HepG2 (cell line): Measurements from ENCODE around the gene CLDN4. TPM values are rescaled to one million over a fixed set of nuclear protein-coding genes. Genes with fewer than 3 reads are reported as not detected.

Experiments used
- ATAC-seq: fragments of 200-7000 bp; cut with Tn5 transposase; 3 replicates; pipeline ENCODE4 v1.9.1; 2020; ENCODE audit warnings: mild to moderate bottlenecking, moderate library complexity
- BruUV-seq: library from RNA; stranded (reverse); fragments of 400-500 nt; replicated peaks from 2 replicates; lab custom pipeline; 2021; lab: Mats Ljungman, UMichigan
- CTCF ChIA-PET: fragments of 300-600 bp; formaldehyde crosslinking; extraction: SDS; loops from one replicate; lab custom pipeline; 2021; ENCODE audit warnings: low total read pairs, inconsistent platforms, low intra/inter-chr PET ratio; lab: Yijun Ruan, JAX
- POLR2A ChIA-PET: fragments of 350-600 bp; sonication (Branson Sonifier 250); formaldehyde crosslinking; loops from one replicate; lab custom pipeline; 2020; ENCODE audit warnings: antibody characterized with exemption, inconsistent platforms; lab: Yijun Ruan, JAX
- DNase-seq: peaks from one replicate; pipeline ENCODE4 v3.0.0-alpha.2; 2015; ENCODE audit warnings: low spot score
- FAIRE-seq: peaks from 3 replicates; lab custom pipeline; 2011; peaks lifted over from hg19 to GRCh38; lab: Jason Lieb, UNC
- H2AFZ ChIP-seq: one replicate; pipeline ENCODE4 v1.6.1; 2011; ENCODE audit warnings: low read length, inconsistent platforms
- H3K27ac ChIP-seq: fragments of 300-600 bp; 3 replicates; pipeline ENCODE4 v1.8.0; 2011; ENCODE audit warnings: mixed run types, mild to moderate bottlenecking, mixed read lengths, low read length, inconsistent platforms; ENCODE audit not compliant: insufficient read depth; ENCODE audit errors: extremely low read length
- H3K27me3 ChIP-seq, 2 experiments: fragments of 200-600 bp in 1 of 2; 2 replicates in 1 of 2; 3 replicates in 1 of 2; pipeline versions ENCODE4 v1.6.0 to v1.8.0; 2011; ENCODE audit warnings: low read length in 2 of 2, mild to moderate bottlenecking in 2 of 2, moderate library complexity in 2 of 2, inconsistent platforms in 1 of 2; ENCODE audit not compliant: insufficient read depth in 2 of 2, control insufficient read depth in 1 of 2
- H3K36me3 ChIP-seq, 2 experiments: fragments of 200-600 bp in 1 of 2; replicated peaks in 1 of 2; 2 replicates in 1 of 2; 3 replicates in 1 of 2; pipeline versions ENCODE4 v1.5.1 to v1.8.0; 2011; ENCODE audit warnings: low read length in 2 of 2, inconsistent platforms in 1 of 2; ENCODE audit not compliant: insufficient read depth in 2 of 2, control insufficient read depth in 1 of 2
- H3K4me1 ChIP-seq: 2 replicates; pipeline ENCODE4 v1.5.1; 2012; ENCODE audit warnings: low read length, inconsistent platforms; ENCODE audit not compliant: insufficient read depth
- H3K4me2 ChIP-seq: 2 replicates; pipeline ENCODE4 v1.6.0; 2011; ENCODE audit warnings: low read depth, low read length, inconsistent platforms
- H3K4me3 ChIP-seq, 3 experiments: fragments of 200-600 bp in 1 of 3; sonication (generic), shearing (Covaris generic) in 1 of 3; replicated peaks in 1 of 3; 2 replicates each; pipeline ENCODE4 v1.5.1; 2011 to 2016; ENCODE audit warnings: low read length in 3 of 3, inconsistent platforms in 2 of 3, low read depth in 2 of 3, mild to moderate bottlenecking in 2 of 3, control low read depth in 1 of 3, mixed read lengths in 1 of 3; ENCODE audit not compliant: insufficient read depth in 1 of 3
- H3K79me2 ChIP-seq: one replicate; pipeline ENCODE4 v1.6.1; 2011; ENCODE audit warnings: low read length, inconsistent platforms; ENCODE audit not compliant: insufficient read depth
- H3K9ac ChIP-seq: 2 replicates; pipeline ENCODE4 v1.6.0; 2011; ENCODE audit warnings: mild to moderate bottlenecking, low read depth, low read length, inconsistent platforms; ENCODE audit not compliant: insufficient read depth
- H3K9me3 ChIP-seq: 2 replicates; pipeline ENCODE4 v1.5.1; 2012; ENCODE audit warnings: mild to moderate bottlenecking, low read length
- H4K20me1 ChIP-seq: 2 replicates; pipeline ENCODE4 v1.6.0; 2011; ENCODE audit warnings: inconsistent platforms, mild to moderate bottlenecking, low read length, moderate library complexity; ENCODE audit not compliant: insufficient read depth
- EP300 ChIP-seq, 3 experiments: sonication (generic) in 1 of 3; formaldehyde crosslinking in 1 of 3; IDR thresholded peaks; 2 replicates each; pipeline versions ENCODE4 v1.5.1 to v1.6.1; 2011 to 2020; ENCODE audit warnings: low read depth in 2 of 3, low read length in 2 of 3, borderline replicate concordance in 1 of 3, improper control_type of control experiment in 1 of 3, mild to moderate bottlenecking in 1 of 3, missing genetic modification reagents in 1 of 3, moderate library complexity in 1 of 3
- KDM3A ChIP-seq: IDR thresholded peaks from 2 replicates; pipeline ENCODE4 v1.6.1; 2018; ENCODE audit warnings: low read depth, missing compliant biosample characterization
- PAWR ChIP-seq: sonication (generic); formaldehyde crosslinking; IDR thresholded peaks from 2 replicates; pipeline ENCODE4 v1.4.0; 2020; ENCODE audit warnings: missing genetic modification reagents, mild to moderate bottlenecking, borderline replicate concordance
- SIN3A ChIP-seq: IDR thresholded peaks from 2 replicates; pipeline ENCODE4 v1.6.1; 2011; ENCODE audit warnings: low read depth, mild to moderate bottlenecking, control low read depth, low read length, borderline replicate concordance
- SNAI1 ChIP-seq: sonication (generic); formaldehyde crosslinking; IDR thresholded peaks from 2 replicates; pipeline ENCODE4 v1.5.0; 2020; ENCODE audit warnings: mild to moderate bottlenecking, missing genetic modification reagents, borderline replicate concordance
- ZBTB38 ChIP-seq: sonication (generic); formaldehyde crosslinking; IDR thresholded peaks from 2 replicates; pipeline ENCODE4 v1.5.1; 2020; ENCODE audit warnings: mild to moderate bottlenecking, missing genetic modification reagents
- ZNF34 ChIP-seq: sonication (generic); formaldehyde crosslinking; IDR thresholded peaks from 2 replicates; pipeline ENCODE4 v1.4.0; 2020; ENCODE audit warnings: mild to moderate bottlenecking, missing genetic modification reagents, borderline replicate concordance
- ZNF550 ChIP-seq: sonication (generic); formaldehyde crosslinking; IDR thresholded peaks from 2 replicates; pipeline ENCODE4 v1.4.0; 2020; ENCODE audit warnings: mild to moderate bottlenecking, missing genetic modification reagents, borderline replicate concordance
- ZNF572 ChIP-seq: sonication (generic); formaldehyde crosslinking; IDR thresholded peaks from 2 replicates; pipeline ENCODE4 v1.5.1; 2020; ENCODE audit warnings: mild to moderate bottlenecking, missing genetic modification reagents
- ZNF710 ChIP-seq: sonication (generic); formaldehyde crosslinking; IDR thresholded peaks from 2 replicates; pipeline ENCODE4 v1.5.0; 2020; ENCODE audit warnings: mild to moderate bottlenecking, missing genetic modification reagents, borderline replicate concordance
- ZNF782 ChIP-seq: sonication (generic); formaldehyde crosslinking; IDR thresholded peaks from 2 replicates; pipeline ENCODE4 v1.4.0; 2020; ENCODE audit warnings: missing genetic modification reagents, mild to moderate bottlenecking, borderline replicate concordance
- ZNF816 ChIP-seq: sonication (generic); formaldehyde crosslinking; IDR thresholded peaks from 2 replicates; pipeline ENCODE4 v1.8.0; 2022; ENCODE audit warnings: missing genetic modification reagents, mild to moderate bottlenecking, borderline replicate concordance
- ZSCAN5A ChIP-seq: sonication (generic); formaldehyde crosslinking; IDR thresholded peaks from 2 replicates; pipeline ENCODE4 v1.8.0; 2022; ENCODE audit warnings: mild to moderate bottlenecking, missing genetic modification reagents, borderline replicate concordance
- WGBS: methylation state at CpG from one replicate; pipeline ENCODE4 v1.1.6; 2017; ENCODE audit warnings: low lambda C conversion rate; 5-methylcytosine and 5-hydroxymethylcytosine counted together
- in situ Hi-C: cut with HindIII; loops from 2 replicates; pipeline ENCODE4 v1.10.0; 2017; ENCODE audit warnings: low pct_unique_long_range_greater_than_20kb; ENCODE audit not compliant: extremely low pct_ligation_motif_present
- intact Hi-C: fragments of 100-400 bp; cut with micrococcal nuclease; formaldehyde crosslinking; loops from one replicate; pipeline ENCODE4 v1.10.0; 2022; ENCODE audit not compliant: unreplicated experiment
- polyA plus RNA-seq, 8 experiments: library from polyadenylated mRNA; depleted of rRNA in 3 of 8; stranded (reverse) in 7 of 8; unstranded in 1 of 8; fragments of >200 nt; fragmentation: Illumina TruSeq in 4 of 8; extraction: Trizol in 4 of 8; gene quantifications; 2 replicates each; pipeline versions ENCODE4 v1.2.1 to v1.2.3, GENCODE V29; 2011 to 2016; ENCODE audit warnings: low read depth in 4 of 8, missing spikeins in 1 of 8, mixed read lengths in 1 of 8; ENCODE audit not compliant: insufficient read depth in 1 of 8
- total RNA-seq, 5 experiments: library from RNA; depleted of rRNA; stranded (reverse); fragments of >200 nt; fragmentation: Illumina TruSeq; extraction: Trizol; gene quantifications; 2 replicates each; pipeline ENCODE4 v1.2.3, GENCODE V29; 2016; ENCODE audit warnings: low read depth in 1 of 5
- TF ChIP-seq, protein P1 (sequence below): sonication (generic); formaldehyde crosslinking; IDR thresholded peaks from 2 replicates; pipeline ENCODE4 v1.5.0; 2020; ENCODE audit warnings: mild to moderate bottlenecking, missing genetic modification reagents, borderline replicate concordance

CLDN4 gene
- total and polyA plus RNA-seq, 2 of the 13 experiments (the other 11 are each of a cell fraction or from before 2014, with no cell fraction given) = 28.2 to 35.7 TPM

DNA sequence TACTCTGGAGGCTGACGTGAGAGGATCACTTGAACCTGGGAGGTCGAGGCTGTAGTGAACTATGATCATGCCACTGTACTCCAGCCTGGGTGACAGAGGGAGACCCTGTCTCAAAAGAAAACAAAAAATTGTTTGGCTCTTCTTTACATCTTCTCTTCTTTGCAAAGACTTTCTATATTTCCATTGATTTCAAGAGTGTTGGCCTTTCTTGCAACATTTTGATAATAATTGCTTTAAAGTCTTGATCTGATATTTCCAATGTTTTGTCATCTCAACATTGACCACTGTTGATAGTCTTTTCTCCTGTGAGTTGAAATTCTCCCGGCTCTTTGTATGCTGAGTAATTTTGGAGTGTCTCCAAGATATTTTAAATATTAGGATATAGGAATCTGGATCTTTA, 17.8 kb upstream of the CLDN4 start (continued):
- TF ChIP-seq, protein P1, sequence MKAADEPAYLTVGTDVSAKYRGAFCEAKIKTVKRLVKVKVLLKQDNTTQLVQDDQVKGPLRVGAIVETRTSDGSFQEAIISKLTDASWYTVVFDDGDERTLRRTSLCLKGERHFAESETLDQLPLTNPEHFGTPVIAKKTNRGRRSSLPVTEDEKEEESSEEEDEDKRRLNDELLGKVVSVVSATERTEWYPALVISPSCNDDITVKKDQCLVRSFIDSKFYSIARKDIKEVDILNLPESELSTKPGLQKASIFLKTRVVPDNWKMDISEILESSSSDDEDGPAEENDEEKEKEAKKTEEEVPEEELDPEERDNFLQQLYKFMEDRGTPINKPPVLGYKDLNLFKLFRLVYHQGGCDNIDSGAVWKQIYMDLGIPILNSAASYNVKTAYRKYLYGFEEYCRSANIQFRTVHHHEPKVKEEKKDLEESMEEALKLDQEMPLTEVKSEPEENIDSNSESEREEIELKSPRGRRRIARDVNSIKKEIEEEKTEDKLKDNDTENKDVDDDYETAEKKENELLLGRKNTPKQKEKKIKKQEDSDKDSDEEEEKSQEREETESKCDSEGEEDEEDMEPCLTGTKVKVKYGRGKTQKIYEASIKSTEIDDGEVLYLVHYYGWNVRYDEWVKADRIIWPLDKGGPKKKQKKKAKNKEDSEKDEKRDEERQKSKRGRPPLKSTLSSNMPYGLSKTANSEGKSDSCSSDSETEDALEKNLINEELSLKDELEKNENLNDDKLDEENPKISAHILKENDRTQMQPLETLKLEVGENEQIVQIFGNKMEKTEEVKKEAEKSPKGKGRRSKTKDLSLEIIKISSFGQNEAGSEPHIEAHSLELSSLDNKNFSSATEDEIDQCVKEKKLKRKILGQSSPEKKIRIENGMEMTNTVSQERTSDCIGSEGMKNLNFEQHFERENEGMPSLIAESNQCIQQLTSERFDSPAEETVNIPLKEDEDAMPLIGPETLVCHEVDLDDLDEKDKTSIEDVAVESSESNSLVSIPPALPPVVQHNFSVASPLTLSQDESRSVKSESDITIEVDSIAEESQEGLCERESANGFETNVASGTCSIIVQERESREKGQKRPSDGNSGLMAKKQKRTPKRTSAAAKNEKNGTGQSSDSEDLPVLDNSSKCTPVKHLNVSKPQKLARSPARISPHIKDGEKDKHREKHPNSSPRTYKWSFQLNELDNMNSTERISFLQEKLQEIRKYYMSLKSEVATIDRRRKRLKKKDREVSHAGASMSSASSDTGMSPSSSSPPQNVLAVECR (CRISPR knock-in tag) = no peak
- TF ChIP-seq, all 625 proteins: peak for 0

- no TSS peak for BruUV-seq
- TF ChIP-seq PAWR (CRISPR knock-in tag) (no peak), ZSCAN5A (no peak), ZNF550 (CRISPR knock-in tag) (no peak), EP300 (IDR thresholded peaks at IDR 0.05; ENCODE audit: low read depth in 2 of 2, low read length in 2 of 2) (no peak), EP300 (CRISPR knock-in tag; IDR thresholded peaks at IDR 0.05; ENCODE audit: borderline replicate concordance) (no peak), SNAI1 (no peak), KDM3A (CRISPR knock-in tag) (no peak), ZNF782 (no peak), ZBTB38 (CRISPR knock-in tag) (no peak), ZNF34 (CRISPR knock-in tag) (no peak), ZNF710 (no peak), SIN3A (no peak), ZNF572 (CRISPR knock-in tag) (no peak), ZNF816 (CRISPR knock-in tag) (no peak)
Measured at GRCh38 chr7:73815436-73815835, 15.4 kb upstream of the CLDN4 start.

More at GRCh38 chr7:73815436-73815835, 15.4 kb upstream of the CLDN4 start:
- FAIRE-seq = no peak
- Histone ChIP-seq H3K27ac (no peak overlapping the region), H3K36me3 (no peaks in the 10 kb centered on the region), H3K27me3 (no peaks in the 10 kb centered on the region), H3K9ac (no peak overlapping the region), H2AFZ (no peak overlapping the region), H3K9me3 (no peaks in the 10 kb centered on the region), H3K4me3 (no peak overlapping the region), H3K4me1 (no peaks in the 10 kb centered on the region), H3K4me2 (no peak overlapping the region), H4K20me1 (no peaks in the 10 kb centered on the region), H3K79me2 (no peaks in the 10 kb centered on the region)
- 50% methylated on average over 6 of the region's 8 CpGs for WGBS
- ChIA-PET POLR2A (interaction anchor here (1.4 kb wide), 1 partner anchor 15 kb away, joined by 3 read pairs; the partner anchor contains the start of gene CLDN4), CTCF (no interaction called here)
- in situ Hi-C loops = no loop called here
- no peak for ATAC-seq
- no peak for DNase-seq
- intact Hi-C loops = no loop called here
